GM18505 (cell line): ENCODE measurements around the gene PIGL.
"Not testable (repeated sequence)": the region's sequence is repeated elsewhere in the genome, so short reads cannot be mapped to it uniquely, and the experiment has no call there.

Experiments
- ATAC-seq: cut with Tn5 transposase; IDR thresholded peaks from one replicate; pipeline ENCODE4 v1.9.1; 2021; ENCODE audit not compliant: unreplicated experiment
- POLR2A ChIP-seq: IDR thresholded peaks from 4 replicates; pipeline ENCODE4 v1.6.1; 2011; ENCODE audit warnings: borderline replicate concordance; ENCODE audit not compliant: insufficient read depth, insufficient read length; ENCODE audit errors: extremely low read depth

PIGL gene

GRCh38 chr17:16297367-16298139 lies 80.5 kb downstream of the PIGL start:
- TF ChIP-seq POLR2A = no peak
- ATAC-seq = no peak

GRCh38 chr17:16298140-16298662 lies 81.2 kb downstream of the PIGL start:
- ATAC-seq = no peak

GRCh38 chr17:16300554-16300953 lies 83.5 kb downstream of the PIGL start:
- no peak for TF ChIP-seq POLR2A
- no peak for ATAC-seq

More at GRCh38 chr17:16298140-16298662, 81.2 kb downstream of the PIGL start:
- no peak for TF ChIP-seq POLR2A

GRCh38 chr17:16301963-16302855 lies 85.2 kb downstream of the PIGL start:
- ATAC-seq = no peak
- TF ChIP-seq POLR2A = no peak

- TF ChIP-seq POLR2A = no peak
- no peak for ATAC-seq
Observed at GRCh38 chr17:16302856-16303255, 85.8 kb downstream of the PIGL start.

GRCh38 chr17:16304830-16305229 lies 87.8 kb downstream of the PIGL start:
- TF ChIP-seq POLR2A = no peak
- ATAC-seq = no peak

GRCh38 chr17:16306211-16306610 lies 89.2 kb downstream of the PIGL start:
- no peak for TF ChIP-seq POLR2A

GRCh38 chr17:16312061-16312460 lies 95.1 kb downstream of the PIGL start:
- ATAC-seq = not testable (repeated sequence)

More at GRCh38 chr17:16306211-16306610, 89.2 kb downstream of the PIGL start:
- ATAC-seq = no peak

GRCh38 chr17:16313139-16314090 lies 96.4 kb downstream of the PIGL start:
- no peak for TF ChIP-seq POLR2A
- ATAC-seq = no peak

- TF ChIP-seq POLR2A = no peak
- ATAC-seq = no peak
Observed at GRCh38 chr17:16314189-16314588, 97.2 kb downstream of the PIGL start.

- no peak for ATAC-seq
- no peak for TF ChIP-seq POLR2A
Observed at GRCh38 chr17:16314859-16315258, 97.8 kb downstream of the PIGL start.

- no peak for ATAC-seq
- TF ChIP-seq POLR2A = no peak
Observed at GRCh38 chr17:16319969-16320368, 103.0 kb downstream of the PIGL start.

- ATAC-seq = no peak
- no peak for TF ChIP-seq POLR2A
Observed at GRCh38 chr17:16322636-16323035, 105.6 kb downstream of the PIGL start.
